HG02840 (cell line): ENCODE results near the gene ARCN1.

ENCODE experiments used
- ATAC-seq: cut with Tn5 transposase; IDR thresholded peaks from one replicate; pipeline ENCODE4 v1.9.1; 2021; ENCODE audit warnings: mild to moderate bottlenecking, moderate library complexity, moderate number of reproducible peaks; ENCODE audit not compliant: unreplicated experiment, low FRiP score

ARCN1 gene

DNA sequence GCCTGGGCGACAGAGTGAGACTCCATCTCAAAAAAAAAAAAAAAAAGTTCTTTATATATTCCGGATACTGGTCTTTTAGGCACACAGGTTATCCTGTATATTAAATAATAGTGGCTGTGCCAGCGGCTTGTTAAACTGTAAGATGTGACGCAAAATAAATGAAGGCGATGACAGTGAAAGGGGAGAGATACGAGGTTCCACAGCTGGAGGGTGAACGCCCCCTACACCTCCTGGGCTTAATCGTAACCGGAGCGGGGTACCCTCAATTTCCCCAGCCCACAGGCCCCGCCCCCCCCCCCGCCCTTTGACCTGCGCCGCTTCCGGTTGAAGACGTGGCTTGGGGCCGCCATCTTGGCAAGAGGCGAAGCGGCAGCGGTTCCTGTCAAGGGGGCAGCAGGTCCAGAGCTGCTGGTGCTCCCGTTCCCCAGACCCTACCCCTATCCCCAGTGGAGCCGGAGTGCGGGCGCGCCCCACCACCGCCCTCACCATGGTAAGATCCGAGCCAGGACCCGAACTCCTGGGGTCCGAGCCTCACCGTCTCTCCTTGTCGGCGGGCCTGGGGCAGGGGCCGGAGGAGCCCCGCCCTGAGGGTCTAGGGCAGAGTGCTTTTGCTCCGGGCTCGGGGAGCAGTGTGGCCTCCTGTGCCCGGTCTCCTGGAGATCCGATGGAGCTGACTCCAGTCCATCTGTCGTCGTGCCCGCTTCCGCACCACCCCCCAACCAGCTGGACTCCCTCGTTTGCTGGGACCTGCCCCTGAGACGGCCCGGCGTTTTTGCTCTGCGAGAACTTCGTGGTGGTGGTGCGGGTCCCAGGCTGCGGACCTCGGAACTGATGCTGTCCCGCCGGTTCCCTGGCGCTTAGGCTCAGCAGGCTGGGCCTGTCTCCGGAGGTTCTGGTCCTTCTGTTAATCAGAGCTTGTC, at the start of gene ARCN1:
TSS of gene ARCN1 (plus strand) at position 349 of the 920 bp plus-strand sequence. CDS start at position 488, 139 bp downstream.
- ATAC-seq = no peak

DNA sequence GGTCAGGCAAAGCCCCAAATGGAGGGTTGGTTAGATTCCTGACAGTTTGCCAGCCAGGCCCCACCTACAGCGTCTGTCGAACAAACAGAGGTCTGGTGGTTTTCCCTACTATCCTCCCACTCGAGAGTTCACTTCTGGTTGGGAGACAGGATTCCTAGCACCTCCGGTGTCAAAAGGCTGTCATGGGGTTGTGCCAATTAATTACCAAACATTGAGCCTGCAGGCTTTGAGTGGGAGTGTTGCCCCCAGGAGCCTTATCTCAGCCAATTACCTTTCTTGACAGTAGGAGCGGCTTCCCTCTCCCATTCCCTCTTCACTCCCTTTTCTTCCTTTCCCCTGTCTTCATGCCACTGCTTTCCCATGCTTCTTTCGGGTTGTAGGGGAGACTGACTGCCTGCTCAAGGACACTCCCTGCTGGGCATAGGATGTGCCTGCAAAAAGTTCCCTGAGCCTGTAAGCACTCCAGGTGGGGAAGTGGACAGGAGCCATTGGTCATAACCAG, 49.6 kb upstream of the ARCN1 start:
- no peak for ATAC-seq

DNA sequence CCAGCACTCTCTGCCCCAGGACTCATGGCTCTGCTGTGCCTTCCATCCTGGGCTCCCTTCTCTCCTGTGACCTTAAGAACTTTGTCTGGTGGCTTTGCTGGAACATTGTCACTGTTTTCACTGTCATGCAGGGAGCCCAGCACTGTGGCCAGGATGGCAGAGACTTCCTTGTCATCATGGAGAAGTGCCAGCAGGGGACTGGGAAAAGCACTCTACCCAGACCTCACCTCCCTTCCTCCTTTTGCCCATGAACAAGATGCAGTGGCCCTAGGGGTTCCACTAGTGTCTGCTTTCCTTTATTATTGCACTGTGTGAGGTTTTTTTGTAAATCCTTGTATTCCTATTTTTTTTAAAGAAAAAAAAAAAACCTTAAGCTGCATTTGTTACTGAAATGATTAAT, 47.9 kb upstream of the ARCN1 start:
- ATAC-seq = no peak

DNA sequence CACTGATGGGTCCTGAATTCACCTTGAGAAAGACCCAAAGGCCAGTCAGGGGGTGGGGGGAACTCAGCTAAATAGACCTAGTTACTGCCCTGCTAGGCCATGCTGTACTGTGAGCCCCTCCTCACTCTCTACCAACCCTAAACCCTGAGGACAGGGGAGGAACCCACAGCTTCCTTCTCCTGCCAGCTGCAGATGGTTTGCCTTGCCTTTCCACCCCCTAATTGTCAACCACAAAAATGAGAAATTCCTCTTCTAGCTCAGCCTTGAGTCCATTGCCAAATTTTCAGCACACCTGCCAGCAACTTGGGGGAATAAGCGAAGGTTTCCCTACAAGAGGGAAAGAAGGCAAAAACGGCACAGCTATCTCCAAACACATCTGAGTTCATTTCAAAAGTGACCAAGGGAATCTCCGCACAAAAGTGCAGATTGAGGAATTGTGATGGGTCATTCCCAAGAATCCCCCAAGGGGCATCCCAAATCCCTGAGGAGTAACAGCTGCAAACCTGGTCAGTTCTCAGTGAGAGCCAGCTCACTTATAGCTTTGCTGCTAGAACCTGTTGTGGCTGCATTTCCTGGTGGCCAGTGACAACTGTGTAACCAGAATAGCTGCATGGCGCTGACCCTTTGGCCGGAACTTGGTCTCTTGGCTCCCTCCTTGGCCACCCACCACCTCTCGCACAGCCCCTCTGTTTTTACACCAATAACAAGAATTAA, 47.3 kb upstream of the ARCN1 start:
- no peak for ATAC-seq

DNA sequence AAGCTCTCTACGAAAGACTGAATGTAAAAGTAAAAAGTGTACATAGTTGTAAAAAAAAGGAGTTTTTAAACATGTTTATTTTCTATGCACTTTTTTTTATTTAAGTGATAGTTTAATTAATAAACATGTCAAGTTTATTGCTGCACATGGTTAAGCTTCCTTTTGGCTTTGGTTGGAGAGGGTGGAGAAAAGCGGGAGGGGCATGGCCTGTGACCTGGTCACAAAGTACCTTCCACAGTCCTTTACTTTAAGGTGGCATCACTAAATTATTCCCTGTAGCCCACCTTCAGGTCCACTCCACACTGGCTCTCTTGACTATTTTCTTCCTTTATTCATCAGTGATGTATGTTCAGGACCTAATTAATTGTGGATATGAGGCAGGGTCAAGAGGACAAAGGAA, 45.5 kb upstream of the ARCN1 start:
- no peak for ATAC-seq

DNA sequence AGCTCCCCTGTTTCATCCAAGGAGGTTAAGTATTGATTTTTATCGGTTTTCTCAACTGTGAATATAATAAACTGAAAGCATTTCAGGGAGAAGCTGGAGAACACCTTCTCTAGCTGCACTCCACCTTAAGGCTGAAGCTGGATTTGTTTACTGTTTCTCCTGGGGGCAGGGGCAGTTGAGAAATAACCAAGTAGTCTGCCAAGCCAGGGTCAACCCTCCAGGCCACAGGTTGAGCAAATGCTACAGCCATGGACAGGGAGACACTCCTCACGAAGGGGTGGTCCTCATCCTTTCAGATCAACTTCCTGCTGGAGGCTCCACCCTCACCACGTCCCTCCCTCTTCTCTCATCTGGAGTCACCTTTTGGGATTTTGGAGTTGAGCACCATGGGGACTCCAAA, 45.1 kb upstream of the ARCN1 start, which contains the start of gene TTC36:
TSS of gene TTC36 (plus strand) at position 366 of the 400 bp plus-strand sequence. CDS start at position 387, 21 bp downstream.
- ATAC-seq = no peak

DNA sequence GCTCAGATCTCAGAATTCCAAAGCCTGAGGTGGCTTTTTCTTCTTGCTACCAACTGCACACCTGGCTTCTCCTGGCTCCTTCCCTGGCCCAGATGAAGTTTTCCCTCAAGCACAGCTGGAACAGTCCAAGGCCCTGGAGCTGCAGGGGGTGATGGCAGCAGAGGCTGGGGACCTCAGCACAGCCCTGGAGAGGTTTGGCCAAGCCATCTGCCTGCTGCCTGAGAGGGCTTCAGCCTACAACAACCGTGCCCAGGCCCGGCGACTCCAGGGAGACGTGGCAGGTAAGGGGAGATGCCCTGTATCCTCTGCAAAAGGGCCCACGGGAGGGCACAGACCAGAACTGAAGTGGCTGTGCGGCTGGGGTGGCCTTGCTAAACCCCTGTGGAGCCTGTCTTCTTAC, 43.7 kb upstream of the ARCN1 start:
- ATAC-seq = no peak

DNA sequence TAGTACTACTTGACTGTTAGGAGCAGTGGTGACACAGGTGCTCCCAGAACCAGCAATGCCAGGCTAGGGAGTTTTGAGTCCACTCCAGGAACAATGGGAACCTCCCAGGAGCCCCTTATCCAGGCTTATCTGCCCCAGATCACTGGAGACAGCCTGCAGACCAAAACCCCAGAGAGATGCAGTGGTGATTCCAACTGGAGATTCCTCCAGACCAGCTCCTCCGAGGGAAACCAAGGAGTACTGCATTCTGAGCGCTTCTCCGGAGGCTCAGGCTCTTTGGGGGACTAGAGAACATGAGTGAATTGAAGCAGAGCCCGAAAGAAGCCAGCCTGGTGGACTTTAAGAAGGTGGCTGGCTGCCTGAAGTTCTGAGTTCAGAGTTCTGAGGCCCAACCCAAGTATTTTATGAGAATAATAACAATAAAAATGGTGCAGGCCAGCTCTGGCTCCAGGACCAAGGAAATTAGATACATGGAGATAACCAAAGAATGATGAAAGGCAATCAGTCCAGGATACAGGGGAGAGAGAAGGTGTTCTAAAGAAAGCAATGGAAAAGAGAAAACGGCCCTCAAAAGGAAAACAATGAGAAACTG, 42.5 kb upstream of the ARCN1 start:
- ATAC-seq = no peak

DNA sequence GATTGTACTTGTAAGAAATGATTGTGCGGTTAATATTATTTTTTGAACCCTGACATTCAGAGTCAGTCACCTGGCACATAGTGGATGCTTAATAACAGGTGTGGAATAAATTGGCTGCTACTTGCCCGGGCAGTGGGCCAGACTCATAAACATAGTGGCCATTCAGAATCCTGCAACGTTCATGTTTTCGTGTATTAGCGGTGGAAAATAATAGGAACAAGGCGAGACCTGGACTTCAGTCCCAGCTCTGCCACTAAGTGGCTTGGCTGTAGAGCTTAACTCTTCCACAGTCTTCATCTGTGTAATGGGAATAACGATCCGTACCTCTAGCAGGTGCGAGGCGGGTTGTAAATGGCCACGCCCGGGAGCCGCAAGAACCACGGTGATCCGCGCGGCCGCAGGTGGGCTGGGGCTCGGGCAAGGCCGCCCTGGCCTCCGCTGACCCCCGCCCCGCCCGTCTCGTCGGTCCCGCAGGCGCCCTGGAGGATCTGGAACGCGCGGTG, 42.0 kb upstream of the ARCN1 start:
- peak; percentile 5 for ATAC-seq

DNA sequence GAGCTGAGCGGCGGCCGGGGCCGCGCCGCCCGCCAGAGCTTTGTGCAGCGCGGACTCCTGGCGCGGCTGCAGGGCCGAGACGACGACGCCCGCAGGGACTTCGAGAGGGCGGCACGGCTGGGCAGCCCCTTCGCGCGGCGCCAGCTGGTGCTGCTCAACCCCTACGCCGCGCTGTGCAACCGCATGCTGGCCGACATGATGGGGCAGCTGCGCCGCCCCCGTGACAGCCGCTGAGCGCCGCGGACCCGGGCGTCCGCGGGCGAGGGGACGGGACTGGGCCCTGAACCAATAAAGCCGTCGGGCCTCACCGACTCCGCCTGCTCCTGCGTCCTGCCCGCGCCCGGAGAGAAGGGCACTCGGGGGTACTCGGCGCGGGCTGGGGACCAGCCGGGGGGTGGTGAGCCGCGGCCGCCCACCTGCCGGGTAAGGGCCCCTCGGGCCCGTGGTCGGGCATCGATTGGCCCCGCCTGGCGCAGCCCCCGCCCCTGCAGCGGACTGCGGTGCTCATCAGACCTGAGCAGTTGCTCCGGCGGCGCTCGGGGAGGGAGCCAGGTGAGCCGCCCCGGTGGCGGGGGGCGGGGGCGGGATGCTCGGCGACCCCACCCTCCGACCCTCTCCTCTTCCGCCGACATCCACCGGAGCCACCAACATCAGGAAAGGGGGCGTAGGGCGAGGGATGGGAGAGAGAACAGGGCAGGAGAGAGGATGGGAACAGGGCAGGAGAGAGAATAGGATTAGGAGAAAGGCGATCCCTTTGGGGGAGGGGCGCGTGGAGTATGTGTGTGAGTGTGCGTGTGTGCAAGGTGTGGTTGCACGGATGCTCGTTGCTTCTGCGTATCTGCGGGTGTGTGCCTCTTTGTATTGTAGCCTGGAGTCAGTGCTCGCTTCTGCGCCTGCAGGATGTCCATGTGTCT, 41.3 kb upstream of the ARCN1 start, which contains the start of gene TMEM25:
TSS of gene TMEM25 (plus strand) at position 510 of the 914 bp plus-strand sequence. CDS start 610 bp downstream, outside the sequence.
- ATAC-seq = peak; percentile 57

DNA sequence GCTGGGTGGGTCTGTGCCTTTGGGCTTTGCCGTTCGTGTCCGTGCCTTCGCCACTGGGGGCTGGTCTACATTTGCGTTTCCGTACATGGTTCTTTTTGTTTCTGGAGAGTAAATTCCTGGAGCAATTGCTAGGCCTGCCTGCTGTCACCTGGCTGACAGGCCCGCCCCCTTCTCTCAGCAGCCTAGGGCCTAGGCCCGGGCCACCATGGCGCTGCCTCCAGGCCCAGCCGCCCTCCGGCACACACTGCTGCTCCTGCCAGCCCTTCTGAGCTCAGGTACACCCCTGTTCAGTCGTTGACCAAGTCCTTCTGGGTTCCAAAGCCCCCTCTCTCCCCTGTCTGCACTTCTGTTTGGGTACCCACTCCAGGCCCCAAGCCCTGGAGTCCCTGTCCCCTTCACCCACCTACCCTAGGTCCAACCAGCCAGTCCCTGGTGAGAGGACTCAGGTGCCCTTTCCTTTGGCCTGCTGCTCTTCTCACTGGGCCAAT, 40.6 kb upstream of the ARCN1 start:
- peak; percentile 10 for ATAC-seq

GRCh38 chr11:118532091-118532490, 40.1 kb upstream of the ARCN1 start:
- ATAC-seq = no peak

- no peak for ATAC-seq
Measured at GRCh38 chr11:118532852-118533768, 39.1 kb upstream of the ARCN1 start.

DNA sequence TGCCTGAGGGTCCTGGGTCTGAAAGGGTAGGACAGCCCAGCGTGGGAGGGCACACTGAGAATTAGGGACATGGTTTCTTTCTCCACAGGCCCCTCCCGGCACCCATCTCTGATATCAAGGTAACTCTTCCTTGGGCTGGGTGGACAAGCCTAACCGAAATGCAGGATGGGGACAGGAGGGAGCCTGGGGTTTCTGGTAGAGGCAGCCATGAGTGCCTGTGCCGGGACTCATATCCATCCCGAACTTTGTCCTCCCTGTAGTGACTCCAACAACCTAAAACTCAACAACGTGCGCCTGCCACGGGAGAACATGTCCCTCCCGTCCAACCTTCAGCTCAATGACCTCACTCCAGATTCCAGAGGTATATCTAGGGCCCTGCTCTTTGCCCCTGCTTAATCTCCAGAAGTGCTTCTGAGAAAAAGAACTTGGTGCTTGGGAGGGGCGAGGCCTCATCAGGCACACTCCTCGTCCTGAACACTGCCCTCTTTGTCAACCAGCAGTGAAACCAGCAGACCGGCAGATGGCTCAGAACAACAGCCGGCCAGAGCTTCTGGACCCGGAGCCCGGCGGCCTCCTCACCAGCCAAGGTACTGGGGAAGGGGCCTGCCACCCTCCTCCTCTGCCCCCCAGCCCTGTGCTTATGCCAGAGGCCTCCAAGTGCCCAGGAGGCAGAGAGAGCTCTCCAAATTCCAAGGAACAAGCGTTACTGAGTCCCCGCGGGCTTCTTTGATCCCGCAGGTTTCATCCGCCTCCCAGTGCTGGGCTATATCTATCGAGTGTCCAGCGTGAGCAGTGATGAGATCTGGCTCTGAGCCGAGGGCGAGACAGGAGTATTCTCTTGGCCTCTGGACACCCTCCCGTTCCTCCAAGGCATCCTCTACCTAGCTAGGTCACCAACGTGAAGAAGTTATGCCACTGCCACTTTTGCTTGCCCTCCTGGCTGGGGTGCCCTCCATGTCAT, 38.2 kb upstream of the ARCN1 start:
- no peak for ATAC-seq

GRCh38 chr11:118535261-118535660, 36.9 kb upstream of the ARCN1 start:
- ATAC-seq = no peak

- ATAC-seq = no peak
Measured at GRCh38 chr11:118536726-118537125, 35.5 kb upstream of the ARCN1 start.

GRCh38 chr11:118537409-118537980, 34.7 kb upstream of the ARCN1 start:
- ATAC-seq = no peak
